ENCODE measurements around the gene DYNC1I1. TPM values are rescaled to one million over a fixed set of nuclear protein-coding genes. Genes with fewer than 3 reads are reported as not detected.

Gene DYNC1I1
- total RNA-seq, 1 experiment from 2014 or later: not detected

- no peak for TF ChIP-seq CTCF (IDR thresholded peaks at IDR 0.05; ENCODE audit: unreplicated experiment)
- no peak overlapping the region for H3K4me3 Mint-ChIP-seq (ENCODE audit: unreplicated experiment)
- peaks cover 72% of the 10 kb centered on the region for H3K27me3 Mint-ChIP-seq (ENCODE audit: insufficient read depth, unreplicated experiment)
- no peak for DNase-seq (ENCODE audit: unreplicated experiment)
- H3K36me3 Mint-ChIP-seq (ENCODE audit: insufficient read depth, unreplicated experiment): no peaks in the 10 kb centered on the region
- H3K27ac Mint-ChIP-seq (ENCODE audit: low read depth, unreplicated experiment): no peak overlapping the region
- no peaks in the 10 kb centered on the region for H3K9me3 Mint-ChIP-seq (ENCODE audit: unreplicated experiment)
- ChIA-PET POLR2A (no interaction called here), CTCF (interaction anchor here (1.0 kb wide), 1 partner anchor 9 kb away, joined by 3 read pairs; no protein-coding TSS in a partner anchor)
- H3K4me1 Mint-ChIP-seq (ENCODE audit: insufficient read depth, unreplicated experiment): no peaks in the 10 kb centered on the region
- intact Hi-C loops (cut with micrococcal nuclease): no loop called here
- BruUV-seq (replicated peaks): no TSS peak
Observed at GRCh38 chr7:96034940-96035727, 262.8 kb downstream of the DYNC1I1 start.

- Mint-ChIP-seq H3K4me1 (ENCODE audit: insufficient read depth, unreplicated experiment) (no peaks in the 10 kb centered on the region), H3K9me3 (ENCODE audit: unreplicated experiment) (no peaks in the 10 kb centered on the region), H3K36me3 (ENCODE audit: insufficient read depth, unreplicated experiment) (no peaks in the 10 kb centered on the region), H3K4me3 (ENCODE audit: unreplicated experiment) (no peak overlapping the region), H3K27me3 (ENCODE audit: insufficient read depth, unreplicated experiment) (peaks cover 49% of the 10 kb centered on the region), H3K27ac (ENCODE audit: low read depth, unreplicated experiment) (no peak overlapping the region)
- intact Hi-C loops (cut with micrococcal nuclease): no loop called here
- no peak for TF ChIP-seq CTCF (IDR thresholded peaks at IDR 0.05; ENCODE audit: unreplicated experiment)
- BruUV-seq (replicated peaks): no TSS peak
- ChIA-PET POLR2A (no interaction called here), CTCF (interaction anchor here (0.7 to 0.8 kb wide), 2 partner anchors 123 to 987 kb away, joined by 4 read pairs; no protein-coding TSS in a partner anchor)
- DNase-seq (ENCODE audit: unreplicated experiment): no peak
Observed at GRCh38 chr7:96040250-96040772, 268.0 kb downstream of the DYNC1I1 start.

- ChIA-PET POLR2A (interaction anchor here (0.7 kb wide), 1 partner anchor 22 kb away, joined by 3 read pairs; no protein-coding TSS in a partner anchor), CTCF (no interaction called here)
- no peak for DNase-seq (ENCODE audit: unreplicated experiment)
- Mint-ChIP-seq H3K27me3 (ENCODE audit: insufficient read depth, unreplicated experiment) (peaks cover 40% of the 10 kb centered on the region), H3K27ac (ENCODE audit: low read depth, unreplicated experiment) (no peak overlapping the region), H3K36me3 (ENCODE audit: insufficient read depth, unreplicated experiment) (no peaks in the 10 kb centered on the region), H3K4me3 (ENCODE audit: unreplicated experiment) (no peak overlapping the region), H3K4me1 (ENCODE audit: insufficient read depth, unreplicated experiment) (no peaks in the 10 kb centered on the region), H3K9me3 (ENCODE audit: unreplicated experiment) (no peaks in the 10 kb centered on the region)
- BruUV-seq (replicated peaks): no TSS peak
- intact Hi-C loops (cut with micrococcal nuclease): no loop called here
- TF ChIP-seq CTCF (IDR thresholded peaks at IDR 0.05; ENCODE audit: unreplicated experiment): no peak
Observed at GRCh38 chr7:96041171-96041570, 268.8 kb downstream of the DYNC1I1 start.

GRCh38 chr7:96045181-96045580 lies 272.8 kb downstream of the DYNC1I1 start:
- DNase-seq (ENCODE audit: unreplicated experiment): no peak
- BruUV-seq (replicated peaks): no TSS peak
- ChIA-PET CTCF (interaction anchor here (0.6 to 1.0 kb wide), 5 partner anchors 15 to 370 kb away, joined by 3 to 6 read pairs (median 3); no protein-coding TSS in a partner anchor), POLR2A (no interaction called here)
- no peak overlapping the region for H3K27ac Mint-ChIP-seq (ENCODE audit: low read depth, unreplicated experiment)
- H3K36me3 Mint-ChIP-seq (ENCODE audit: insufficient read depth, unreplicated experiment): no peaks in the 10 kb centered on the region
- no peaks in the 10 kb centered on the region for H3K9me3 Mint-ChIP-seq (ENCODE audit: unreplicated experiment)
- peaks cover 18% of the 10 kb centered on the region for H3K27me3 Mint-ChIP-seq (ENCODE audit: insufficient read depth, unreplicated experiment)
- no peaks in the 10 kb centered on the region for H3K4me1 Mint-ChIP-seq (ENCODE audit: insufficient read depth, unreplicated experiment)
- intact Hi-C loops (cut with micrococcal nuclease): no loop called here
- no peak for TF ChIP-seq CTCF (IDR thresholded peaks at IDR 0.05; ENCODE audit: unreplicated experiment)
- no peak overlapping the region for H3K4me3 Mint-ChIP-seq (ENCODE audit: unreplicated experiment)

Data from MCF 10A (cell line).